Fibroblast of villous mesenchyme (primary cell): Measurements from ENCODE around the gene HAGH. TPM values are rescaled to one million over a fixed set of nuclear protein-coding genes. Genes with fewer than 3 reads are reported as not detected.

Experiments
- DNase-seq: peaks from one replicate; pipeline ENCODE4 v3.0.0-alpha.2; 2010; ENCODE audit warnings: low read depth
- H3K4me3 ChIP-seq: 2 replicates; pipeline ENCODE4 v1.5.1; 2011; ENCODE audit warnings: low read depth, mild to moderate bottlenecking, low read length
- CTCF ChIP-seq: IDR thresholded peaks from 2 replicates; pipeline ENCODE4 v1.5.1; 2012; ENCODE audit warnings: low read depth, mild to moderate bottlenecking, low read length; ENCODE audit not compliant: insufficient read depth
- total RNA-seq: library from RNA; depleted of rRNA; stranded (reverse); fragments of >200 nt; gene quantifications from 2 replicates; pipeline ENCODE4 v1.2.3, GENCODE V29; 2012

The HAGH gene
- total RNA-seq, 1 donor: 24.6 TPM

- H3K4me3 ChIP-seq: peak overlapping the region; percentile 81
- peak; percentile 55 for DNase-seq
- TF ChIP-seq CTCF: no peak
Measured at GRCh38 chr16:1770328-1771187, 56.1 kb downstream of the HAGH start.

- TF ChIP-seq CTCF: no peak
- no peak for DNase-seq
- H3K4me3 ChIP-seq: no peak overlapping the region
Measured at GRCh38 chr16:1769402-1770300, 57.0 kb downstream of the HAGH start.

- DNase-seq: no peak
- no peak overlapping the region for H3K4me3 ChIP-seq
- TF ChIP-seq CTCF: no peak
Measured at GRCh38 chr16:1768767-1769401, 57.7 kb downstream of the HAGH start.

GRCh38 chr16:1768061-1768766, 58.4 kb downstream of the HAGH start:
- no peak for DNase-seq
- no peak for TF ChIP-seq CTCF
- no peak overlapping the region for H3K4me3 ChIP-seq

- H3K4me3 ChIP-seq: no peak overlapping the region
- DNase-seq: no peak
- no peak for TF ChIP-seq CTCF
Measured at GRCh38 chr16:1767116-1767994, 59.3 kb downstream of the HAGH start.
